Stimulated activated CD4-positive, alpha-beta T cell treated with anti-CD3 and anti-CD28 coated beads, TNF-alpha, amount 100 ng/mL, for 1 hour (primary cell): ENCODE results near the gene STIP1.
A peak's percentile ranks its signal among the peaks of the same experiment; 100 is the strongest.

Experiments
- DNase-seq, 3 donors: peaks; one replicate each; pipeline ENCODE4 v3.0.0-alpha.2; 2020; ENCODE audit warnings: low read depth in 3 of 3, low spot score in 1 of 3

Gene STIP1

GRCh38 chr11:64196626-64197025 lies 10.7 kb downstream of the STIP1 start:
- no peak for DNase-seq

- DNase-seq = no peak
Observed at GRCh38 chr11:64198511-64198910, 12.5 kb downstream of the STIP1 start.

GRCh38 chr11:64201543-64201942 lies 15.6 kb downstream of the STIP1 start:
- DNase-seq = no peak

- DNase-seq = no peak
Observed at GRCh38 chr11:64202992-64203391, 17.0 kb downstream of the STIP1 start.

DNA sequence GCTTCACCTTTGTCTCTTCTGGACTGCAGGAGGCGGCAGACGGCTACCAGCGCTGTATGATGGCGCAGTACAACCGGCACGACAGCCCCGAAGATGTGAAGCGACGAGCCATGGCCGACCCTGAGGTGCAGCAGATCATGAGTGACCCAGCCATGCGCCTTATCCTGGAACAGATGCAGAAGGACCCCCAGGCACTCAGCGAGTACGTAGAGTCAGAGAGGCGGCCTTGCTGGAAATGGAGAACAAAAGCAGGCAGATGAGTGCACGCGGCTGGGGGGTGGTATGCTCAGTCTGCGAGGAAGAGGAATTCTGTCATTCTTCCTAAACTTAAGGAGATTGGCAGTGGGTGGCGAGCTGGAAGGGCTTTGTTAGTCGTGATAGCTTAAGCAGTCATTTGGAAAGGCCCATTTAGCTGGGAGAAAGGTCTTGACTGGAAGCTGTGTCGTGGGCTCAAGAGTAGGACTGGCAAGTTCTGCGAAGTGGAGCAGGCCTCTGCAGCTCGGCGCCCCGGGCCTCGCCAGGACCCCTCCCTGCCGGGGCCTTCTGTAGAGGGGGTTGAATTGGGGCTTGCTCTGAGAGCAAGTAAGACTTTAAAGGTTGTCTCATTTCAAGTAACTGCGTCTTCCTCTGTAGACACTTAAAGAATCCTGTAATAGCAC lies 17.6 kb downstream of the STIP1 start:
- DNase-seq = no peak

GRCh38 chr11:64204080-64204440 lies 18.1 kb downstream of the STIP1 start:
- no peak for DNase-seq

- DNase-seq = peak; percentile 60 to 74 (median 73)
Observed at GRCh38 chr11:64204464-64204989, 18.6 kb downstream of the STIP1 start.

GRCh38 chr11:64206457-64207255 lies 20.7 kb downstream of the STIP1 start, which contains the start of gene FERMT3:
Gene FERMT3 (plus strand): TSS chr11:64206721. CDS start chr11:64207365, 644 bp downstream.
- peak in 2 of 3 donors; percentile 41 to 61 for DNase-seq

DNA sequence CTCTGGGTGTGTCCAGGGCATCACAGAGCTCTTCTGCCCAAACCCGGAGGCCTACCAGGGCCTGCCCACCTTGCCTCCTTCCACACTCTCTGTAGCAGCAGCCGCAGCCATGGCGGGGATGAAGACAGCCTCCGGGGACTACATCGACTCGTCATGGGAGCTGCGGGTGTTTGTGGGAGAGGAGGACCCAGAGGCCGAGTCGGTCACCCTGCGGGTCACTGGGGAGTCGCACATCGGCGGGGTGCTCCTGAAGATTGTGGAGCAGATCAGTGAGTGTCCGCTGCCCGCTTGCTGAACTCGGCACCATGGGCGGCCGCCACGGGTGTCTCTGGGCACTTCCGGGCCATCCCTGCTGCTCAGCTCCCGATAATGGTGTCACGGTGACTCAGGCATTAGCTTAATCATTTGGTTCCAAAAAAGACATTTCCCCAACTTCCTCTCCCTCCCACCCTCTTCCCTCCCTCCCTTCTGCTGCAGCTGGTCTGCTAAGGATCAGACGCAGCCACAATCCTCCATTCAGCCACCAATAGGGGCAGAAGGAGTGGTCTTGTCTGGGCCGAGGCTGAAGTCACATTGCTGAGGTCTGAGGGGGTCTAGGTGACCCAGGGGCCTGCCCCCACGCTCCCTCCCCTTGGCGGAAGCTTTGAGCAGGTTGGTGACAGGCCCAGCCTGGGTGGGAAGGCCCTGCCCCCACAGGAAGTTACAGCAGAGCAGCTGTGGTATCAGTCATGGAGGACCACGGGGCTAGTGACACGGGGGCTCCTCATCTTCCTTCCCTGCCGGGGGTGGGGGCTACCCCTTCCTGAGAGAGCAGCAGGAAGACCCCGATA lies 21.5 kb downstream of the STIP1 start:
- DNase-seq = peak in 2 of 3 donors; percentile 56 to 59

- DNase-seq = no peak
Observed at GRCh38 chr11:64208086-64208795, 22.3 kb downstream of the STIP1 start.

DNA sequence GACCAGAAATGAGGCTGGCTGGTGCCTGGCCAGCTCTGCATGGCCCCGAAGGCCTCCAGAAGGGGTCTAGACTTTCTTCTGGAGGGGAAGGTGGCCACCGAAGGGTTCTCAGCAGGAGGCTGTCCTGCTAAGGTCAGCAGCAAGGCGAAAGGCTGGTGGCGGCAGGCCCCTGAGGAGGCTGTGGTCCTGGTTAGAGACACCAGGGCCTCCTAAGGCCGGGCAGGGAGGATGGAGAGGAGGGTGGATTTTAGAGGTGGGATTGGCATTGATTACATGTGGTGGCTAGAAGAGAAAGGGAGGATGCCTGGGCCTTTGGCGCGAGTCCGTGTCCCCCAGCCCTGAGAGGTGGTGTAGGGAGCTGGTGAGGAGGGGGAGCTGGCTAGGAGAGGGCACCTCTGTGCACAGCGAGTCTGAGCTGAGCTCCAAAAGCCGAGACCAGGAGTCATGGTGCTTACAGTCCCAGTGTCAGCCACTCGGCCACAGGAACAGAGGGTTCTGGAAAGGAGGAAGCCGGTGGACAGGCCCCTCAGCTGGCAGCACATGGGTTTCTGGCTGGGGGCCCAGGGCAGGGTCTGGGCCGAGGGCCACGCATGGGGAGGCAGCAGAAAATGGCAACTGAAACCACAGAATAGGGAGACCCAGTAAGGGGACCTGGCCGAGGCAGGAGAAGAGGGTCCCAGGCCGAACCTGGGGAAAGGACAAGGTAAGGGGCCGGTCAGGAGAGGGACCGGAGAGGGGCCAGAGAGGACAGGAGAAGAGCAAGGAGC lies 23.0 kb downstream of the STIP1 start:
- no peak for DNase-seq

DNA sequence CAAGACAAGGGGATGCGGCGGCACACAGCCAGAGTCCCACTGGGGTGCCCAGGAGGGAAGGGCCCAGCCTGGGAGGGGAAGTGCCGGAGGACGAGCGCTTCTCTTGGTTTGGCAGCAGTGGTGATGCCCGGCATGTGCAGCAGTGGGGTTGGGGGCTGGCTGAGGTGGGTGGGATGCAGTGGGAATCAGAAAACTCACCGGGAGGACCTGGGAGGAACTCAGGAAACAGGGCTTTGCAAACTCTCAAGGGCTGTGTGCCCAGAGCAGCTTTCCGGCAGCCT lies 23.5 kb downstream of the STIP1 start:
- DNase-seq = no peak

- DNase-seq = no peak
Observed at GRCh38 chr11:64210301-64211020, 24.5 kb downstream of the STIP1 start.

DNA sequence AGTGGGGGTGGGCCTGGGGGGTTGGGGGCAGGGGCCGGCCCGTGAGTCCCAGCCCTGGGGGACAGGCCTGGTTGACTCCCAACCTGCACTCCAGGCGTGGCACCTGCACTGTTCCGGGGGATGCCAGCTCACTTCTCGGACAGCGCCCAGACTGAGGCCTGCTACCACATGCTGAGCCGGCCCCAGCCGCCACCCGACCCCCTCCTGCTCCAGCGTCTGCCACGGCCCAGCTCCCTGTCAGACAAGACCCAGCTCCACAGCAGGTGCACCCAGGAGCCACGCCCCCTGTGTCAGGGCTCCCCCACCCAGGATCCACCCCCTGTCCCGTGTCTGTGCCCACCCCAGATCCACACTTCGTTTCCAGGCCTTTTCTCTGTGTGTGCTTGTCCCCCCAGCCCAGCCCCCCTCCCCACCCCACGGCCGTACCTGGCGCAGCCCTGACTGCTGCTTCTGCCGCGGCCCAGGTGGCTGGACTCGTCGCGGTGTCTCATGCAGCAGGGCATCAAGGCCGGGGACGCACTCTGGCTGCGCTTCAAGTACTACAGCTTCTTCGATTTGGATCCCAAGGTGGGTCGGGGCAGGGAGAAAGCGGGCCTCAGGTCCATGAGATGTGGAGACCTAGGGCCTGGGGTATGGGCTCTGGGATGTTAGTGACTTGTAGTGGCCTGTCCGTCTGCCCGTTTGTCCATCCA lies 25.4 kb downstream of the STIP1 start:
- no peak for DNase-seq

DNA sequence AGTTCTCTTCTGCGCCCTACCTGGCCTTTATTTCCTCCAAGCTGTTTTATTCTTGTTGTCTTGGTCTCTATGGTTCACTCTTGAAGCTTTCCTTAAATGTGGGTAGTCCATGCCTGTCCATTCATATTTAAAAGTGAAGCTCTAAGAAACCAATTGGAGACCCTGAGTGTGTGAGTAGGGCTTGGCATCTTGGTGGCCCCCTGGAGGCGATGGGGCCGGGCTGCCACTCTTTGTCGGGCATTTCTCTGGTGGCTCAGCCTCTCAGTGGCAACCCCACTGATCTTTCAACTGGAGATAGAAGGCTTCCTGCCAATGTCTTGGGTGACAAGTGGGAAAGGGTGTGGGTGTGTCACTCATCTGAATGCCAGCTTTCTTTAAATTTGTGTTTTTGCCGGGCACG lies 30.9 kb downstream of the STIP1 start:
- DNase-seq = no peak

GRCh38 chr11:64218628-64219353 lies 32.8 kb downstream of the STIP1 start:
- no peak for DNase-seq

DNA sequence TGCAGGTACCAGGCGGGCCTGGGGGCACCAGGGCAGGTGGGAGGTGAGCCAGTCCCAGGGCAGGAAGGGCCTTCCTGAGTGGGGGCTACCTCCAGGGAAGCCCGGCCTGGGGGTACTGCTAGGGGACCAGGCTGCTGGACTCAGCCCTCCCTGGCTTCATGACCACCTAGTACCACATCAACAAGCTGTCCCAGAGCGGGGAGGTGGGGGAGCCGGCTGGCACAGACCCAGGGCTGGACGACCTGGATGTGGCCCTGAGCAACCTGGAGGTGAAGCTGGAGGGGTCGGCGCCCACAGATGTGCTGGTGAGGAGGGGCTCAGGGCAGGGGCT lies 33.3 kb downstream of the STIP1 start:
- DNase-seq = no peak

- no peak for DNase-seq
Observed at GRCh38 chr11:64219755-64220154, 33.8 kb downstream of the STIP1 start.

GRCh38 chr11:64220271-64220670 lies 34.3 kb downstream of the STIP1 start:
- DNase-seq = no peak
